ENCODE results near the gene RAB44.

- TF ChIP-seq RXRB (CRISPR knock-in tag; IDR thresholded peaks at IDR 0.05; ENCODE audit: borderline replicate concordance): no peak
- TF ChIP-seq TCF7L2 (IDR thresholded peaks at IDR 0.05; ENCODE audit: low read depth, low read length): no peak
- no peak for TF ChIP-seq CREM (IDR thresholded peaks at IDR 0.05)
- no peak for TF ChIP-seq CREM (CRISPR knock-in tag; IDR thresholded peaks at IDR 0.05)
- no peak for TF ChIP-seq ZNF451 (CRISPR knock-in tag; IDR thresholded peaks at IDR 0.05)
- no peak for TF ChIP-seq SP2 (CRISPR knock-in tag; IDR thresholded peaks at IDR 0.05)
- no peak for TF ChIP-seq BRCA1 (CRISPR knock-in tag; IDR thresholded peaks at IDR 0.05)
- no peak for TF ChIP-seq RORA (CRISPR knock-in tag; IDR thresholded peaks at IDR 0.05)
- TF ChIP-seq, protein P1, sequence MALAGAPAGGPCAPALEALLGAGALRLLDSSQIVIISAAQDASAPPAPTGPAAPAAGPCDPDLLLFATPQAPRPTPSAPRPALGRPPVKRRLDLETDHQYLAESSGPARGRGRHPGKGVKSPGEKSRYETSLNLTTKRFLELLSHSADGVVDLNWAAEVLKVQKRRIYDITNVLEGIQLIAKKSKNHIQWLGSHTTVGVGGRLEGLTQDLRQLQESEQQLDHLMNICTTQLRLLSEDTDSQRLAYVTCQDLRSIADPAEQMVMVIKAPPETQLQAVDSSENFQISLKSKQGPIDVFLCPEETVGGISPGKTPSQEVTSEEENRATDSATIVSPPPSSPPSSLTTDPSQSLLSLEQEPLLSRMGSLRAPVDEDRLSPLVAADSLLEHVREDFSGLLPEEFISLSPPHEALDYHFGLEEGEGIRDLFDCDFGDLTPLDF (CRISPR knock-in tag; IDR thresholded peaks at IDR 0.05): no peak
- no peak for TF ChIP-seq CTCF (CRISPR knock-in tag; IDR thresholded peaks at IDR 0.05)
- no peak for TF ChIP-seq FOXA1 (IDR thresholded peaks at IDR 0.05)
- no peak for TF ChIP-seq FOXA1 (CRISPR knock-in tag; IDR thresholded peaks at IDR 0.05)
- TF ChIP-seq, protein P2, sequence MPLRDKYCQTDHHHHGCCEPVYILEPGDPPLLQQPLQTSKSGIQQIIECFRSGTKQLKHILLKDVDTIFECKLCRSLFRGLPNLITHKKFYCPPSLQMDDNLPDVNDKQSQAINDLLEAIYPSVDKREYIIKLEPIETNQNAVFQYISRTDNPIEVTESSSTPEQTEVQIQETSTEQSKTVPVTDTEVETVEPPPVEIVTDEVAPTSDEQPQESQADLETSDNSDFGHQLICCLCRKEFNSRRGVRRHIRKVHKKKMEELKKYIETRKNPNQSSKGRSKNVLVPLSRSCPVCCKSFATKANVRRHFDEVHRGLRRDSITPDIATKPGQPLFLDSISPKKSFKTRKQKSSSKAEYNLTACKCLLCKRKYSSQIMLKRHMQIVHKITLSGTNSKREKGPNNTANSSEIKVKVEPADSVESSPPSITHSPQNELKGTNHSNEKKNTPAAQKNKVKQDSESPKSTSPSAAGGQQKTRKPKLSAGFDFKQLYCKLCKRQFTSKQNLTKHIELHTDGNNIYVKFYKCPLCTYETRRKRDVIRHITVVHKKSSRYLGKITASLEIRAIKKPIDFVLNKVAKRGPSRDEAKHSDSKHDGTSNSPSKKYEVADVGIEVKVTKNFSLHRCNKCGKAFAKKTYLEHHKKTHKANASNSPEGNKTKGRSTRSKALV (CRISPR knock-in tag; IDR thresholded peaks at IDR 0.05): no peak
Observed at GRCh38 chr6:36703081-36703606, 5.5 kb downstream of the RAB44 start.
